ENCODE results near the gene TNPO2.

Gene TNPO2

GRCh38 chr19:12752056-12752781 is 28.5 kb upstream of the TNPO2 start:
- Histone ChIP-seq H3K4me1 (ENCODE audit: low read length) (no peaks in the 10 kb centered on the region), H3K79me2 (ENCODE audit: low read length) (no peaks in the 10 kb centered on the region), H3K4me3 (ENCODE audit: low read length) (no peak overlapping the region), H3K9ac (ENCODE audit: low read length) (no peak overlapping the region), H3K9me3 (ENCODE audit: insufficient read depth, low read length) (no peaks in the 10 kb centered on the region), H4K20me1 (ENCODE audit: insufficient read depth, low read length) (no peaks in the 10 kb centered on the region), H3K27ac (ENCODE audit: low read length) (no peak overlapping the region), H3K4me2 (ENCODE audit: low read length) (no peak overlapping the region), H3K27me3 (ENCODE audit: low read depth, low read length) (peaks cover 32% of the 10 kb centered on the region), H3K36me3 (replicated peaks; ENCODE audit: low read depth, low read length) (peaks cover 9% of the 10 kb centered on the region), H2AFZ (ENCODE audit: low read depth, low read length) (no peak overlapping the region)
- no peak for TF ChIP-seq EZH2phosphoT487 (IDR thresholded peaks at IDR 0.05; ENCODE audit: low read depth)
- TF ChIP-seq, protein P1, sequence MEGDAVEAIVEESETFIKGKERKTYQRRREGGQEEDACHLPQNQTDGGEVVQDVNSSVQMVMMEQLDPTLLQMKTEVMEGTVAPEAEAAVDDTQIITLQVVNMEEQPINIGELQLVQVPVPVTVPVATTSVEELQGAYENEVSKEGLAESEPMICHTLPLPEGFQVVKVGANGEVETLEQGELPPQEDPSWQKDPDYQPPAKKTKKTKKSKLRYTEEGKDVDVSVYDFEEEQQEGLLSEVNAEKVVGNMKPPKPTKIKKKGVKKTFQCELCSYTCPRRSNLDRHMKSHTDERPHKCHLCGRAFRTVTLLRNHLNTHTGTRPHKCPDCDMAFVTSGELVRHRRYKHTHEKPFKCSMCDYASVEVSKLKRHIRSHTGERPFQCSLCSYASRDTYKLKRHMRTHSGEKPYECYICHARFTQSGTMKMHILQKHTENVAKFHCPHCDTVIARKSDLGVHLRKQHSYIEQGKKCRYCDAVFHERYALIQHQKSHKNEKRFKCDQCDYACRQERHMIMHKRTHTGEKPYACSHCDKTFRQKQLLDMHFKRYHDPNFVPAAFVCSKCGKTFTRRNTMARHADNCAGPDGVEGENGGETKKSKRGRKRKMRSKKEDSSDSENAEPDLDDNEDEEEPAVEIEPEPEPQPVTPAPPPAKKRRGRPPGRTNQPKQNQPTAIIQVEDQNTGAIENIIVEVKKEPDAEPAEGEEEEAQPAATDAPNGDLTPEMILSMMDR (IDR thresholded peaks at IDR 0.05; ENCODE audit: low read depth, low read length) = no peak

DNA sequence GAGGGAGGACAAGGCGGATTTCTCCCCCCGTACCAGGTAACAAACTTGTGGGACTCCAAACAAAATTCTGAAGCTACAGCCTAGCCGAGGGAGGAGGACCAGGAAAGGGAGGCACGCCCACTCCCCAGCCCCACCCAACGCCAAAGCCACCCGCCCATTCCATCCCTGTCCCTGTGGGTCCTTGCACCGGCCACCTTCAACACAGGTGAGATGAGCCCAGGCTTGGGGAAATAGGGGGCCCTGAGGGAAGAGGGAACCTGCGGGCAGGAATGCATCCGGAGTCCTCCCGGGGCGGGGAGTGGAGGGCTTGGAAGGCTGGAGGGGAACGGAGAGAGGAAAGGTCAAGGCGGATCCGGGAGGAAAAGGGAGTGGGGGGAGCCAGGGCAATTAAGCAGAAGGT is 27.9 kb upstream of the TNPO2 start, which contains the start of gene BEST2:
TSS of gene BEST2 (plus strand) at position 157 of the 400 bp plus-strand sequence. CDS start 802 bp downstream, outside the sequence.
- no peak within 1 kb of the TSS for H3K9ac ChIP-seq (ENCODE audit: low read length)
- peaks cover 32% of the 10 kb centered on the region for H3K27me3 ChIP-seq (ENCODE audit: low read depth, low read length)
- no peaks in the 10 kb centered on the region for H3K79me2 ChIP-seq (ENCODE audit: low read length)
- no peaks in the 10 kb centered on the region for H4K20me1 ChIP-seq (ENCODE audit: insufficient read depth, low read length)
- H3K36me3 ChIP-seq (replicated peaks; ENCODE audit: low read depth, low read length) = peaks cover 12% of the 10 kb centered on the region
- TF ChIP-seq, protein P1 (IDR thresholded peaks at IDR 0.05; ENCODE audit: low read depth, low read length) = no peak
- TF ChIP-seq EZH2phosphoT487 (IDR thresholded peaks at IDR 0.05; ENCODE audit: low read depth) = no peak
- H3K4me3 ChIP-seq (ENCODE audit: low read length) = no peak within 1 kb of the TSS
- H2AFZ ChIP-seq (ENCODE audit: low read depth, low read length) = no peak within 1 kb of the TSS; the same call in 1 of the 2 replicates
- H3K27ac ChIP-seq (ENCODE audit: low read length) = no peak within 1 kb of the TSS
- no peaks in the 10 kb centered on the region for H3K9me3 ChIP-seq (ENCODE audit: insufficient read depth, low read length)
- no peaks in the 10 kb centered on the region for H3K4me1 ChIP-seq (ENCODE audit: low read length)
- no peak within 1 kb of the TSS for H3K4me2 ChIP-seq (ENCODE audit: low read length)

DNA sequence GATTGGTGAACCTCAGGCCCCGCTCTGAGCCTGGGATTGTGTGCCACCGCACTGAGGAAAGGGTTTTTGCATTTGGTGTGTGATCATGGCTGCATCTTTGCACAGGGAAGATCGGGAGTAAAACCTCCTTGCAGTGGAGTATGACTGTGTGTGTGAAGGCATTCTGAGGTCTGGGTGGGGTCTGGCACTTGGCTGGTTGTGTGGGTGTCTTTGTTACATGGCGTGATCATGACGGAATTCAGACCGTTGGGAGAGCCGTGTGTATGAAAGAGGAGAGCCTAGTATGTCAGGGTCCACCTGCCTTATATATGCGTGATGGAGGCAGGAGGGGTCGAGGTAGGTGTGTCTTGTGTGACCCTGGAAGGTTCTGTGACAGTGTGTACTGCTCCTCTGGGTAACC is 27.1 kb upstream of the TNPO2 start:
- Histone ChIP-seq H3K4me1 (ENCODE audit: low read length) (no peaks in the 10 kb centered on the region), H3K9me3 (ENCODE audit: insufficient read depth, low read length) (no peaks in the 10 kb centered on the region), H3K79me2 (ENCODE audit: low read length) (no peaks in the 10 kb centered on the region), H3K9ac (ENCODE audit: low read length) (no peak overlapping the region), H3K36me3 (replicated peaks; ENCODE audit: low read depth, low read length) (peaks cover 17% of the 10 kb centered on the region), H4K20me1 (ENCODE audit: insufficient read depth, low read length) (no peaks in the 10 kb centered on the region), H3K4me2 (ENCODE audit: low read length) (no peak overlapping the region), H2AFZ (ENCODE audit: low read depth, low read length) (no peak overlapping the region; the same call in 1 of the 2 replicates), H3K27ac (ENCODE audit: low read length) (no peak overlapping the region), H3K27me3 (ENCODE audit: low read depth, low read length) (peaks cover 32% of the 10 kb centered on the region), H3K4me3 (ENCODE audit: low read length) (no peak overlapping the region)
- TF ChIP-seq EZH2phosphoT487 (IDR thresholded peaks at IDR 0.05; ENCODE audit: low read depth) = no peak
- TF ChIP-seq, protein P1 (IDR thresholded peaks at IDR 0.05; ENCODE audit: low read depth, low read length) = no peak

- Histone ChIP-seq H3K27me3 (ENCODE audit: low read depth, low read length) (peaks cover 32% of the 10 kb centered on the region), H3K79me2 (ENCODE audit: low read length) (no peaks in the 10 kb centered on the region), H3K4me1 (ENCODE audit: low read length) (no peaks in the 10 kb centered on the region), H3K9me3 (ENCODE audit: insufficient read depth, low read length) (no peaks in the 10 kb centered on the region), H3K4me3 (ENCODE audit: low read length) (no peak overlapping the region), H3K4me2 (ENCODE audit: low read length) (no peak overlapping the region), H3K27ac (ENCODE audit: low read length) (no peak overlapping the region), H3K36me3 (replicated peaks; ENCODE audit: low read depth, low read length) (peaks cover 23% of the 10 kb centered on the region), H2AFZ (ENCODE audit: low read depth, low read length) (no peak overlapping the region), H4K20me1 (ENCODE audit: insufficient read depth, low read length) (no peaks in the 10 kb centered on the region), H3K9ac (ENCODE audit: low read length) (no peak overlapping the region)
- TF ChIP-seq EZH2phosphoT487 (IDR thresholded peaks at IDR 0.05; ENCODE audit: low read depth) = no peak
- TF ChIP-seq, protein P1 (IDR thresholded peaks at IDR 0.05; ENCODE audit: low read depth, low read length) = no peak
Measured at GRCh38 chr19:12749938-12750521, 26.3 kb upstream of the TNPO2 start.

Data from OCI-LY3 (cell line).